Transverse colon (tissue), 4 donors: ENCODE measurements around the gene ARID3A. TPM values are rescaled to one million over a fixed set of nuclear protein-coding genes. Genes with fewer than 3 reads are reported as not detected.

Source experiments
- DNase-seq: peaks from one replicate; pipeline ENCODE4 v3.0.0-alpha.2; 2019
- H3K27ac ChIP-seq, 4 donors: fragments of 200-600 bp; sonication (generic); 2 replicates each; pipeline ENCODE4 v1.5.1; 2016 to 2018; ENCODE audit warnings: inconsistent platforms in 4 of 4
- H3K27me3 ChIP-seq: fragments of 200-600 bp; sonication (generic); 2 replicates; pipeline ENCODE4 v1.5.1; 2017; ENCODE audit warnings: inconsistent platforms
- H3K36me3 ChIP-seq, 4 donors: fragments of 200-600 bp; sonication (generic); 2 replicates each; pipeline ENCODE4 v1.5.1; 2017 to 2019; ENCODE audit warnings: inconsistent platforms in 4 of 4
- H3K4me1 ChIP-seq, 4 donors: fragments of 200-600 bp; sonication (generic); 2 replicates each; pipeline ENCODE4 v1.5.1; 2017 to 2020; ENCODE audit warnings: inconsistent platforms in 4 of 4
- H3K4me3 ChIP-seq, 4 donors: fragments of 200-600 bp; sonication (generic); 1 replicate in 1 of 4; 2 replicates in 3 of 4; pipeline versions ENCODE4 v1.5.1 to v1.6.1; 2017 to 2019; ENCODE audit warnings: inconsistent platforms in 4 of 4
- H3K9me3 ChIP-seq, 2 donors: fragments of 200-600 bp; sonication (generic); 2 replicates each; pipeline ENCODE4 v1.5.1; 2017 to 2019; ENCODE audit warnings: inconsistent platforms in 2 of 2
- CTCF ChIP-seq, 5 experiments: fragments of 200-600 bp in 3 of 5; fragments of 450-650 bp in 2 of 5; sonication (generic) in 3 of 5; IDR thresholded peaks; 1 replicate in 2 of 5; 2 replicates in 3 of 5; pipeline ENCODE4 v1.5.1; 2016 to 2017; ENCODE audit warnings: antibody characterized with exemption in 5 of 5, inconsistent platforms in 3 of 5, mild to moderate bottlenecking in 2 of 5, moderate library complexity in 1 of 5
- EP300 ChIP-seq: sonication (generic); formaldehyde crosslinking; IDR thresholded peaks from one replicate; pipeline ENCODE4 v1.6.1; 2017; ENCODE audit warnings: antibody characterized with exemption, low read depth
- POLR2A ChIP-seq: fragments of 450-650 bp; IDR thresholded peaks from one replicate; pipeline ENCODE4 v1.6.1; 2016; ENCODE audit warnings: antibody characterized with exemption, mild to moderate bottlenecking, moderate library complexity
- POLR2AphosphoS5 ChIP-seq, 3 donors: sonication (generic); formaldehyde crosslinking; IDR thresholded peaks; one replicate each; pipeline ENCODE4 v1.6.1; 2016; ENCODE audit warnings: antibody characterized with exemption in 3 of 3
- WGBS, 2 donors: methylation state at CpG; one replicate each; pipeline ENCODE4 v1.1.5; 2018; ENCODE audit warnings: low coverage in 1 of 2; 5-methylcytosine and 5-hydroxymethylcytosine counted together
- in situ Hi-C, 4 donors: fragments of 200-750 bp; cut with MboI; loops; one replicate each; pipeline versions ENCODE4 v1.15.0 to v1.15.1; 2017; ENCODE audit warnings: low sequenced_read_pairs in 3 of 4, low pct_ligation_motif_present in 1 of 4, low pct_unique_long_range_greater_than_20kb in 1 of 4
- intact Hi-C: fragments of 100-400 bp; cut with DNase I; formaldehyde crosslinking; loops from one replicate; pipeline ENCODE4 v1.15.1; 2023; ENCODE audit warnings: low total_unique reads
- total RNA-seq, 4 donors: library from RNA; depleted of rRNA; stranded (reverse); fragments of >200 nt; gene quantifications; one replicate each; pipeline ENCODE4 v1.1.0, GENCODE V29; 2016

The ARID3A gene
- total RNA-seq, 4 donors from 2014 or later, result 2.2 to 8.7 (median 4.3) TPM

GRCh38 chr19:982567-983170 is 56.8 kb downstream of the ARID3A start:
- intact Hi-C loops (loop anchor here (1.0 to 5.0 kb wide), 2 partner anchors 60 to 125 kb away; partner anchors contain the start of gene CFD), in situ Hi-C loops (loop anchor here (5.0 to 25.0 kb wide), 5 partner anchors 58 to 218 kb away; partner anchors contain the start of genes CFD (in 2 of the 4), ELANE (in 2 of the 4) and ARID3A (in 1 of the 4))
- H3K36me3 ChIP-seq, result no peaks in the 10 kb centered on the region
- peak overlapping the region in 3 of 4 donors; percentile 22 to 47 (median 27) for H3K4me3 ChIP-seq
- H3K27ac ChIP-seq, result peak overlapping the region; percentile 83 to 94 (median 88)
- H3K4me1 ChIP-seq, result peaks cover 11 to 27% (median 22%) of the 10 kb centered on the region in 4 donors
- peak; percentile 82 for DNase-seq
- WGBS, 2 donors, result 1% methylated on average over 33 of the region's 46 CpGs; no CpG with 5 or more reads in 1 of the 2 donors
- H3K27me3 ChIP-seq, result peaks cover 6% of the 10 kb centered on the region
- TF ChIP-seq CTCF (IDR thresholded peaks at IDR 0.05) (peak in 4 of 5 experiments; percentile 85 to 97 (median 92)), EP300 (no peak)
- H3K9me3 ChIP-seq, result no peaks in the 10 kb centered on the region

GRCh38 chr19:984165-984967 is 58.5 kb downstream of the ARID3A start, which contains the start of gene WDR18:
Gene WDR18, plus strand, starts transcription at chr19:984345. Its CDS starts 9 bp downstream, at chr19:984354.
- 1% methylated on average over 53 of the region's 78 CpGs; no CpG with 5 or more reads in 1 of the 2 donors for WGBS, 2 donors
- Histone ChIP-seq H3K27me3 (peaks cover 2% of the 10 kb centered on the region), H3K36me3 (no peaks in the 10 kb centered on the region), H3K27ac (peak within 1 kb of the TSS; percentile 83 to 94 (median 88)), H3K4me3 (peak within 1 kb of the TSS; percentile 69 to 100 (median 76)), H3K9me3 (no peaks in the 10 kb centered on the region), H3K4me1 (peaks cover 11 to 27% (median 22%) of the 10 kb centered on the region in 4 donors)
- in situ Hi-C loops, result loop anchor here (5.0 to 25.0 kb wide), 5 partner anchors 60 to 220 kb away; partner anchors contain the start of genes CFD (in 2 of the 4), ELANE (in 2 of the 4) and ARID3A (in 1 of the 4)
- no peak for TF ChIP-seq EP300
- TF ChIP-seq POLR2A, result peak; percentile 56
- TF ChIP-seq POLR2AphosphoS5 (IDR thresholded peaks at IDR 0.05), result peak; percentile 69 to 87 (median 81)
- TF ChIP-seq CTCF (IDR thresholded peaks at IDR 0.05), result peak; percentile 23 to 44 (median 35)
- peak; percentile 94 for DNase-seq
- intact Hi-C loops, result loop anchor here (5.0 kb wide), 1 partner anchor 127 kb away; the partner anchor contains the start of gene CFD

DNA sequence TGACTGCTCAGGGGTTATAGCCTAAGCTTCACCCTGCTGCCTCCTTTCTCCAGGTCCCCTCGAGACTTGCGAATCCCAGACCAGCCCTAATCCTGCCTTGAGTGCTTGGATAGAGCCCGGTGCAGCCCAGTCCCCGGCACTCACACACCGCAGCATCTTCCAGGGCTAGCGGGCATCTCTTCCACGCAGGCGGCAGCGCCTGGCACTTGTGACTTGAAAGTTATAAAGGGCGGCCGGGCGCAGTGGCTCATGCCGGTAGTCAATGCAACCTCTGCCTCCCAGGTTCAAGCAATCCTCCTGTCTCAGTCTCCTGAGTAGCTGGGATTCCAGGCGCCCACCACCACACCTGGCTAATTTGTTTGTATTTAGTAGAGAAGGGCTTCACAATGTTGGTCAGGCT is 60.2 kb downstream of the ARID3A start:
- Histone ChIP-seq H3K27ac (no peak overlapping the region), H3K36me3 (no peaks in the 10 kb centered on the region), H3K27me3 (no peaks in the 10 kb centered on the region), H3K4me1 (peaks cover 11 to 27% (median 22%) of the 10 kb centered on the region in 4 donors), H3K4me3 (no peak overlapping the region), H3K9me3 (no peaks in the 10 kb centered on the region)
- intact Hi-C loops, result no loop called here
- no peak for TF ChIP-seq EP300
- DNase-seq, result no peak
- 91% methylated on average over 13 of the region's 14 CpGs; no CpG with 5 or more reads in 1 of the 2 donors for WGBS, 2 donors
- in situ Hi-C loops, result loop anchor here (10.0 to 25.0 kb wide), 4 partner anchors 61 to 221 kb away; partner anchors contain the start of genes CFD (in 2 of the 4), ELANE (in 2 of the 4) and ARID3A (in 1 of the 4)

- H3K4me3 ChIP-seq, result no peak overlapping the region
- no peaks in the 10 kb centered on the region for H3K36me3 ChIP-seq
- peaks cover 6 to 19% (median 14%) of the 10 kb centered on the region in 4 donors for H3K4me1 ChIP-seq
- in situ Hi-C loops, result loop anchor here (10.0 to 25.0 kb wide), 4 partner anchors 63 to 223 kb away; partner anchors contain the start of genes CFD (in 2 of the 4), ELANE (in 2 of the 4) and ARID3A (in 1 of the 4)
- no peak for TF ChIP-seq CTCF (IDR thresholded peaks at IDR 0.05)
- TF ChIP-seq POLR2A, result no peak
- no peak for TF ChIP-seq POLR2AphosphoS5 (IDR thresholded peaks at IDR 0.05)
- TF ChIP-seq EP300, result no peak
- no peaks in the 10 kb centered on the region for H3K27me3 ChIP-seq
- WGBS, 2 donors, result 94% methylated on average over 14 of the region's 14 CpGs; no CpG with 5 or more reads in 1 of the 2 donors
- no peak for DNase-seq
- H3K27ac ChIP-seq, result no peak overlapping the region
- intact Hi-C loops, result no loop called here
- no peaks in the 10 kb centered on the region for H3K9me3 ChIP-seq
Observed at GRCh38 chr19:988081-988480, 62.2 kb downstream of the ARID3A start.
